Activated CD4-positive, alpha-beta T cell treated with anti-CD3 and anti-CD28 coated beads, Interleukin-2, amount 50 U/mL, for 48 hours (primary cell): ENCODE results near the gene APOBEC4.

ENCODE experiments used
- DNase-seq, 2 experiments: peaks; one replicate each; pipeline ENCODE4 v3.0.0-alpha.2; 2020

Gene APOBEC4

GRCh38 chr1:183600136-183600535 is 53.0 kb downstream of the APOBEC4 start:
- no peak for DNase-seq

GRCh38 chr1:183598386-183598785 is 54.7 kb downstream of the APOBEC4 start:
- DNase-seq, result no peak

- DNase-seq, result no peak
Measured at GRCh38 chr1:183597656-183598347, 55.3 kb downstream of the APOBEC4 start.

GRCh38 chr1:183596500-183596899 is 56.6 kb downstream of the APOBEC4 start:
- DNase-seq, result no peak
